ENCODE results near the gene SRRM3.

SRRM3 gene

GRCh38 chr7:76191783-76192240 lies 9.9 kb upstream of the SRRM3 start:
- Histone ChIP-seq H3K27me3 (ENCODE audit: control insufficient read depth, low read length) (peaks cover 14% of the 10 kb centered on the region), H3K36me3 (ENCODE audit: control insufficient read depth, low read length) (no peaks in the 10 kb centered on the region), H3K9me3 (ENCODE audit: control insufficient read depth, insufficient read depth, low read length) (no peaks in the 10 kb centered on the region), H3K9me2 (replicated peaks; ENCODE audit: control insufficient read depth, low read length) (no peaks in the 10 kb centered on the region), H3K4me2 (ENCODE audit: low read length) (no peak overlapping the region), H3K4me3 (ENCODE audit: low read length) (no peak overlapping the region), H4K20me1 (ENCODE audit: control insufficient read depth, insufficient read depth, low read depth, low read length) (no peaks in the 10 kb centered on the region), H3K27ac (ENCODE audit: low read depth, low read length) (no peak overlapping the region), H3K4me1 (ENCODE audit: control insufficient read depth, low read length) (no peaks in the 10 kb centered on the region), H3K79me2 (ENCODE audit: control insufficient read depth, low read length) (no peaks in the 10 kb centered on the region), H3F3A (ENCODE audit: control insufficient read depth, insufficient read depth) (no peaks in the 10 kb centered on the region)
- TF ChIP-seq CTCF (IDR thresholded peaks at IDR 0.05; ENCODE audit: low read depth, low read length, poor library complexity, severe bottlenecking) (no peak), EZH2phosphoT487 (IDR thresholded peaks at IDR 0.05; ENCODE audit: borderline replicate concordance, low read length) (no peak)

- Histone ChIP-seq H4K20me1 (ENCODE audit: control insufficient read depth, insufficient read depth, low read depth, low read length) (no peaks in the 10 kb centered on the region), H3K27me3 (ENCODE audit: control insufficient read depth, low read length) (peaks cover 10% of the 10 kb centered on the region), H3K9me2 (replicated peaks; ENCODE audit: control insufficient read depth, low read length) (no peaks in the 10 kb centered on the region), H3K4me1 (ENCODE audit: control insufficient read depth, low read length) (no peaks in the 10 kb centered on the region), H3K4me2 (ENCODE audit: low read length) (no peak overlapping the region), H3K4me3 (ENCODE audit: low read length) (no peak overlapping the region), H3K79me2 (ENCODE audit: control insufficient read depth, low read length) (no peaks in the 10 kb centered on the region), H3K9me3 (ENCODE audit: control insufficient read depth, insufficient read depth, low read length) (no peaks in the 10 kb centered on the region), H3K27ac (ENCODE audit: low read depth, low read length) (no peak overlapping the region), H3F3A (ENCODE audit: control insufficient read depth, insufficient read depth) (no peaks in the 10 kb centered on the region), H3K36me3 (ENCODE audit: control insufficient read depth, low read length) (no peaks in the 10 kb centered on the region)
- TF ChIP-seq EZH2phosphoT487 (IDR thresholded peaks at IDR 0.05; ENCODE audit: borderline replicate concordance, low read length) (no peak), CTCF (IDR thresholded peaks at IDR 0.05; ENCODE audit: low read depth, low read length, poor library complexity, severe bottlenecking) (no peak)
These were observed 8.2 kb upstream of the SRRM3 start for GRCh38 chr7:76193466-76193865.

GRCh38 chr7:76193883-76194282 lies 7.8 kb upstream of the SRRM3 start:
- Histone ChIP-seq H3K9me2 (replicated peaks; ENCODE audit: control insufficient read depth, low read length) (no peaks in the 10 kb centered on the region), H3K9me3 (ENCODE audit: control insufficient read depth, insufficient read depth, low read length) (no peaks in the 10 kb centered on the region), H3K36me3 (ENCODE audit: control insufficient read depth, low read length) (no peaks in the 10 kb centered on the region), H3K27ac (ENCODE audit: low read depth, low read length) (no peak overlapping the region), H4K20me1 (ENCODE audit: control insufficient read depth, insufficient read depth, low read depth, low read length) (no peaks in the 10 kb centered on the region), H3K79me2 (ENCODE audit: control insufficient read depth, low read length) (no peaks in the 10 kb centered on the region), H3K27me3 (ENCODE audit: control insufficient read depth, low read length) (peaks cover 6% of the 10 kb centered on the region), H3K4me3 (ENCODE audit: low read length) (no peak overlapping the region), H3K4me2 (ENCODE audit: low read length) (no peak overlapping the region), H3K4me1 (ENCODE audit: control insufficient read depth, low read length) (no peaks in the 10 kb centered on the region), H3F3A (ENCODE audit: control insufficient read depth, insufficient read depth) (no peaks in the 10 kb centered on the region)
- no peak for TF ChIP-seq EZH2phosphoT487 (IDR thresholded peaks at IDR 0.05; ENCODE audit: borderline replicate concordance, low read length)
- no peak for TF ChIP-seq CTCF (IDR thresholded peaks at IDR 0.05; ENCODE audit: low read depth, low read length, poor library complexity, severe bottlenecking)
